ENCODE data around the gene ZNF561.

Gene ZNF561

DNA sequence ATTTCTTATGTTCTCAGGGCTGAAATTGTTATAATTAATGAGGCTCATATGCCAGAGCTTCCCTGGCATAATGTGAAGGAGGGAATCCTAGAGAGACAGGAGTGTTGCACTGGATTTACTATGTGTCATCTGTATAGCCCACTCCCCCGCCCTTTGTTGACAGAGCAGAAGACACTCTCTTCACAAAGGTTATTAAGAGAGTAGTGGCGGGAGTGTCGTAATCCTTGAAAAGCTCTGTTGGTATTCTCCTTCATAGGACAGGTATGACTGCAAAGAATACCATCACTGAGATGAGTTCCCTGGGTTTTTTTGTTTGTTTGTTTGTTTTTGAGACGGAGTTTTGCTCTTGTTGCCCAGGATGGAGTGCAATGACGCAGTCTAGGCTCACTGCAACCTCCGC is 50.8 kb downstream of the ZNF561 start:
- DNase-seq, result no peak

DNA sequence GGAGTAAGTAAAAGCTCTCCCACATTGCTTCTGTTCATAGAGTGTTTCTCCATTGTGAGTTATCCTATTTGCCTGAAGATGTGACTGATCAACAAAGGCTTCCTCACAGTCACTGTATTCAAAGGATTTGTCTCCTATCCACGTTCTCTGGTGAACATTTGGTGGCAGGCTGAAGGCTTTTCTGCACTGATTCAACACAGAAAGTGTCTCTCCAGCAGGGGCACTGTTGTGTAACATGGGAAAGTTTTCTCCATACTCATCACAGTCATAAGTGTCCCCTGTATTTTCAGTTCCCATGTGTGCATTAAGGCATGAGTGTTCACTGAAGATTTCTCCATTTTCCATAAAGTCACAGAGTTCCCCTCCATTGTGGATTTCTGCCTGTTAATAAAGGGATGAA is 54.3 kb downstream of the ZNF561 start:
- no peak for DNase-seq

DNA sequence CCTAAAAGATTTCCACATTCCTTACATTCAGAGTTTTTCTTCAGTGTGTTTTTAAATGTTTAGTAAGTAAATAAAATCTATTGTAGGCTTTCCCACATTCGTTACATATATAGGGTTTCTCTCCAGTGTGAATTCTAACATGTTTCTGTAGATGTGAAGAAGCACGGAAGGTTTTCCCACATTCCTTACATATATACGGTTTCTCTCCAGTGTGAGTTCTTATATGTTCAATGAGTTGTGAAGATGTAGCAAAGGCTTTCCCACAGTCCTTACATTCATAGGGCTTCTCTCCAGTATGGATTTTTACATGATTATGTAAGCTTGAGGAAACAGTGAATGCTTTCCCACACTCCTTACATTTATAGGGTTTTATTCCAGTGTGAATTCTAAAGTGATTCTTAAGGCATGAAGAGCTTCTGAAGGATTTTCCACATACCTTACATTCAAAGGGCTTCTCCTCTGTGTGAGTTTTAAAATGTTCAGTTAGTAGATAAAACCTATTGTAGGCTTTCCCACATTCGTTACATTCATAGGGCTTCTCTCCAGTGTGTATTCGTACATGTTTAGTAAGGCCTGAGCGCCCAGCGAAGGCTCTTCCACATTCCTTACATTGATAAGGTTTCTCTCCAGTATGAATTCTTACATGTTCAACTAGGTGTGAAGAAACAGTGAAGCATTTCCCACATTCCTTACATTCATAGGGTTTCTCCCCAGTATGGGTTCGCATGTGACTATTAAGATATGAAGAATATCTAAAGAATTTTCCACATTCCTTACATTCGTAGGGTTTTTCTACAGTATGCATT is 54.9 kb downstream of the ZNF561 start:
- DNase-seq, result no peak
